HG03064 (cell line): ENCODE results near the gene BTN2A1.
A peak's percentile ranks its signal among the peaks of the same experiment; 100 is the strongest.
"Not testable (repeated sequence)": the region's sequence is repeated elsewhere in the genome, so short reads cannot be mapped to it uniquely, and the experiment has no call there.

Experiments
- ATAC-seq: cut with Tn5 transposase; IDR thresholded peaks from one replicate; pipeline ENCODE4 v1.9.1; 2021; ENCODE audit warnings: low read depth; ENCODE audit not compliant: unreplicated experiment

The BTN2A1 gene

DNA sequence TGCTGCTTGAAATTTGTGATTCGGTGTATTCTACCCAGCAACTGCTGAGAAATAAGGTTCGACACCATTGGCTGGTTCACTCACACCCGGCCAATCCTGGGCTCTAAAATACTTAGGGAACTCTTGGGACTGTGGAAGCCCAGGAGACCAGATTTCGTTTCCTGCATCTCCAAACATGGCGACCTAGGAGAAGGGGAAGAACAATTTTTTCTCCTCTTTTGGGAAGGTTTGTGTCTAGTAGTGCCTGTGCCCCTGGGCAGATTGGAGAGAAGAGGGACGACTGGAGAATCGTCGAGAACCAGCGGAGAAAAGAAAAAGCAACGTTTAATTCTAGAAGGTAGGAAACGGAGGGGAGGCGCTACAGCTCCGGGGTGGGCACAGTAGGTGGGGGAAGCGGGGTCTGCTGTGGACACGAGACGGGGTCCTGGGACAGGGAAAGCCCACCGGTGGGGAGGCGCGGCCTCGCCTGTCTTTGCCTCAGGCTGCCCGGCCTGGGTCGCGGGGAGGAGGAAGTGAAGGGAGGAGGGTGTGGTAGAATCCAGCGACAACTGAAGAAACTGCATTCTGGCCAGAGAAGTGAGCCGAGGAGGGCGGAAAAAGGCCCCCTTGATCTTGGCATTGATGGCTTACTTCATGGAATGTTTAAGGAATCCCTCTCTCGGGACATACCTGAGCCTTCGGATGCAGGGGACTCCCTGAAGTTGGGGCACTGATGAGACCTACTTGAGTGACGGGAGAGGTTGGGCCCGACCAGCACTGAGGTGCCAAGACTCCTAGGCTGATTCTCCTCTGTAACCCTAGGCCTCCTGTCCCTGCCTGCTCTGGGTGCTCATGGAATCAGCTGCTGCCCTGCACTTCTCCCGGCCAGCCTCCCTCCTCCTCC lies at the start of gene BTN2A1:
Gene BTN2A1, plus strand, starts transcription at position 150 of the 883 bp plus-strand sequence. Its CDS starts 682 bp downstream, at position 832.
- peak; percentile 95 for ATAC-seq

DNA sequence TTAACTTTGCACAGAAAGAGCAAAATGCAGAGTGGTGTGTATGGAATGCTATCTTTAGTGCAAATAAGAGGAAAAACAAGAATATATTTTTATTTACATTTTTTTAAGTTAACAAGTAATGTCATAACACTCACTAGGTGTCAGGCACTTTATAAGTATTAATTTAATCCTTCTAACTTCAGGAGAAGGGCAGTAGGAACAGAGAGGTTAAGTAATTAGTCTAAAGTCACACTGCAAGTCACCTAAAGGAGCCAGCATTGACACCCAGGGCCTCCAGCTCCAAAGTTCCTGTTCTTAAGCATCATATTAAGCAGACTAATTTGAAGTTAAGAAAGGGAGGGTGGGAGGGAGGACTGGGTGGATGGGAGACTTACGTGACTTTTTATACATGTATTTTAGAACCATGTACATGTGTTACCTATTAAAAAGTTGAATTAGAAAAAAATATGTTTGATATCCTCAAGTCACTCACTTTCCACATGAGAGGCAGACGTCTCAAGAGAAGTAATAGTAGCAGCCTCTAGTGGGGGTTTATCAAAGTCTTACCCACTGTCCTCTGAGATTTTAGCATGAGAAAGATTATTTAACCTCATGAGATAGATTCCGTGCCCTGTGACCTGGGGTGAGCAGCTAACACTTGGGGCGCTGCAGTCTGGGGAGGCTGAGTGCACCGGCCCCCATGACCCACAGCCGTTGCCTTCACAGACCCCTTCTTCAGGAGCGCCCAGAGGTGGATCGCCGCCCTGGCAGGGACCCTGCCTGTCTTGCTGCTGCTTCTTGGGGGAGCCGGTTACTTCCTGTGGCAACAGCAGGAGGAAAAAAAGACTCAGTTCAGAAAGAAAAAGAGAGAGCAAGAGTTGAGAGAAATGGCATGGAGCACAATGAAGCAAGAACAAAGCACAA lies 48.7 kb upstream of the BTN2A1 start:
- ATAC-seq, result no peak

DNA sequence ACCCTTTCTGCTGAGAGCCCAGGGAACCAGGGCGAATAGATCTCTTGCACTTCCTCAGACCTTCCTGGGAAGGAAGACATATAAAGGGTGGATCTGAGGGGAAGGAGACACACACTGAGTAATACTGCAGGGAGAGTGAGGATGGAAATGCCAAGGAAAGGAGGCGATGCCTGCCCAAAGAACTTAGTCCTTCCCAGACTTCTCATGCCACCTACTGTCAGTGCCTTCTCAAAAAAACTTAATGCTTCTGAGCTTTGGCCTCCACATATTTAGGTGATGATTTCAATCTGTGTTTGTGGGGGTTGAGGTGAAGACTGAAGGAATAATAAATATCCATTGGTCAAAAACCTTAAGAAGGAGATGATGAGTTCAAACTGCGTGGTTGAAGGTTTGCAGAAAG lies 46.0 kb upstream of the BTN2A1 start:
- no peak for ATAC-seq

DNA sequence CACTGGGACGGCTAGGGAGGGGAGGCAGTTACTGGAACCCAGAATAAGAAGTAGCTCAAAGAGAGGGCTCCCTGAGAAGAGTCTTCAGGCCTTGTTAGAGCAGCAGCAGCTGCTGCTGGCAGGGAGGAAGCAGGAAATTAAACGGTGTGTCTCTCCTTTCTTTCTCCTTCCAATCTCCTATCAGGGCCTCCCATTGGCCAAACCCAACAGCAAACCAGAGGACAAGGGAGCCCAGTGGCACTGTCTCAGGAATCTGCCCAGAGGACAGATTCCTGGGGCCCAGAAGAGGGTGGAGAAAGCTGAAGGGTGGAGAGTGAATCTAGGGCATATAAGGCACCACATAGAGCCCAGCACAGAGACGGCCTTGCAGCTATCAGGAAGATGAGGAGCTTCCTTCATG lies 45.5 kb upstream of the BTN2A1 start:
- ATAC-seq, result no peak

DNA sequence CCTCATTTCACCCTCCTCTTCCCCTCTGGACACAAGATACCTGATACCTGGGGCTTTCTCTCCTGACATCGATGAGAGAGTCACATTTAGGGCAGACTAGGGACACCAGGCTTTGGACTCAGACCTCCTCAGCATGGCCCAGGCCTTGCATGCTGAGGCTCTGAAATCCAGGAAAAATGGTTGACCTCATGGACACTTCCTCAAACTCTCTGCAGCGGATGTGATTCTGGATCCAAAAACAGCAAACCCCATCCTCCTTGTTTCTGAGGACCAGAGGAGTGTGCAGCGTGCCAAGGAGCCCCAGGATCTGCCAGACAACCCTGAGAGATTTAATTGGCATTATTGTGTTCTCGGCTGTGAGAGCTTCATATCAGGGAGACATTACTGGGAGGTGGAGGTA lies 44.8 kb upstream of the BTN2A1 start:
- no peak for ATAC-seq

DNA sequence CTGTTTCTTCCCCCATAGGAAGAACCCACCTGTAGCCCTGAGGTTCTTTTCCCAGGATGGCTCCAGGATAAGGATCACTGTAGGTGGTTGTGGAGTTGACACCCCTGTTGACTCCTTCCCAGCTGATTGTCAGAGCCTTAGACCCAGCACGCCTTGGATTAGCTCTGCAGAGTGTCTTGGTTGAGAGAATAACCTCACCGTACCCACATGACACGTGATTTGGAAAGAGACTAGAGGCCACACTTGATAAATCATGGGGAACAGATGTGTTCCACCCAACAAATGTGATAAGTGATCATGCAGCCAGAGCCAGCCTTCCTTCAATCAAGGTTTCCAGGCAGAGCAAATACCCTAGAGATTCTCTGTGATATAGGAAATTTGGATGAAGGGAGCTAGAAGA lies 43.5 kb upstream of the BTN2A1 start:
- no peak for ATAC-seq

DNA sequence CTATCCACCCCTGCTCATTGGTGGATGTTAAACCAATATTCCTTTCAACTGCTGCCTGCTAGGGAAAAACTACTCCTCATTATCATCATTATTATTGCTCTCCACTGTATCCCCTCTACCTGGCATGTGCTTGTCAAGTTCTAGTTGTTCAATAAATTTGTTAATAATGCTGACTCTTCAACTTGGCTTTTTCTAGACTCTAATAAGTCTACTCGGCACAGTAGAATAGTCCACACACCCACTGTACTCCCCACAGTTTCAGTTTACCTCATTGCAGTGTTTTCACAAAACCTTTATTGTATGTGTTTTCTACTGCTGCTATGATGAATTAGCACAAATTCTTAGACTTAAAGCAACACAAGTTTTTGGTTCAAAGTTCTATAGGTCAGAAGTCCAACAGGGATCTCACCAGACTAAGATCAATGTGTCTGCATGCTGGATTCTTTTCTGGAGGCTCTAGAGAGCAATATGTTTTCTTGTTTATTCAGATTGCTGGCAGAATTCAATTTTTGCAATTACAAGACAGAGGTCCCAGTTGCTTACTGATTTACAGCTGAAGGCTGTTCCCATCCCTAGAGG lies 42.6 kb upstream of the BTN2A1 start:
- ATAC-seq, result no peak

DNA sequence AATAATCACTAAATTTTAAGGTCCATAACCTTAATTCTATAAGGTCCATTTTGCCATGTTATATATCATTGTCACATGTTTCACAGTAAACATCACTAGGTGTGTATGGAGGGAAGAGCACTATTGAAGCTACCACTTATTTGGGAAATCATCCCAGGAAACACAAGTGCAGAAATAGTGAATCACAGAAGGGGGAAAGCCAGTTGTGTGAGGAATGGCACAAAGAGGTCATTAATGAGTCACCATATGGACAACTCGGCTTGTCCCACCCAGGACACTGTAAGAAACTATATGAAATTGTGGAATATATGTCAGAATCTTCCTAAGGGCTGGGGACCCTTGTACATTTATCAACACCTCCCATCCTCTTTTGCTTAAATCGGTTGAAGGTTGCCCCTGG lies 42.0 kb upstream of the BTN2A1 start:
- no peak for ATAC-seq

DNA sequence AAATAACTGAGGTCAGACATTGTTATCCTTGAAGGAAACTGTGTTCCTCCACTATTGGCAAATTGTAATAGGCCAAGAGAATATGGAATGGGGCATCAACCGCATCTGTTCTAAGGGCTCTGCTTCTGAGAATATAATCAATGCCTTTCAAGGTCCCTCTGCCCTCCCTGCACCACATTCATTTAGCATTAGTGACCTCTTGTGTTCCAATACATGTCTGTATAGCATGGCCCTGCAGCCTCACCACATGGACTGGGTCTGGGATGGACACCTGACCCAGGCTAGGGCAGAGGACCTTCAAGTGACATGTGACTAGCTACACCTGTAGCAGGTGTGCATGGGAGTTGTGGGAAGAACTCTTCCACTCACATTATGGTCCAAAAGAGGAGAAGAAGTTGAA lies 41.5 kb upstream of the BTN2A1 start:
- no peak for ATAC-seq

DNA sequence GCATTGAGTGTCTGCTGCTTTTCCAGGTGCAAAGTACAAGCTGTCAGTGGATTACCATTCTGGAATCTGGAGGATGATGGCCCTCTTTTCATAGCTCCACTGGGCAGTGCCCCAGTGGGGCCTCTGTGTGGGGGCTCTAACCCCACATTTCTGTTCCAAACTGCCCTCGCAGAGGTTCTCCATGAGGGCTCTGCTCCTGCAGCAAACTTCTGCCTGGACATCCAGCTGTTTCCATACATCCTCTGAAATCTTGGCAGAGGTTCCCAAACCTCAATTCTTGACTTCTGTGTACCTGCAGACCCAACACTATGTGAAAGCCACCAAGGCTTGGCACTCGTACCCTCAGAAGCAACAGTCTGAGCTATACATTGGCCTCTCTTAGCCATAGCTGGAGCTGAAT lies 39.7 kb upstream of the BTN2A1 start:
- ATAC-seq, result not testable (repeated sequence)

DNA sequence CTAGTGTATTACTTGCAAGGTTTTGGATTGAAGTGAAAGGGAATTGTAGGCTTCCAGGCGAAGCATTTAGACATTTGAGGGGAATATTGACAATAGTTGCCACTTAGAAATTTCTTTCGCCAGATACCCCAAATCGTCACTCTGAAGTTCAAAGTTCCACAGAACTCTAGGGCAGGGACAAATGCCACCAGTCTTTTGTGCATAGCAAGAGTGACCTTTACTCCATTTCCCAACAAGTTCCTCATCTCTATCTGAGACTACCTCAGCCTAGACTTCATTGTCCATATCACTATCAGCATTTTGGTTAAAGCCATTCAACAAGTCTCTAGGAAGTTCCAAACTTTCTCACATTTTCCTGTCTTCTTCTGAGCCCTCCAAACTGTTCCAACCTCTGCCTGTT lies 39.0 kb upstream of the BTN2A1 start:
- ATAC-seq, result not testable (repeated sequence)

DNA sequence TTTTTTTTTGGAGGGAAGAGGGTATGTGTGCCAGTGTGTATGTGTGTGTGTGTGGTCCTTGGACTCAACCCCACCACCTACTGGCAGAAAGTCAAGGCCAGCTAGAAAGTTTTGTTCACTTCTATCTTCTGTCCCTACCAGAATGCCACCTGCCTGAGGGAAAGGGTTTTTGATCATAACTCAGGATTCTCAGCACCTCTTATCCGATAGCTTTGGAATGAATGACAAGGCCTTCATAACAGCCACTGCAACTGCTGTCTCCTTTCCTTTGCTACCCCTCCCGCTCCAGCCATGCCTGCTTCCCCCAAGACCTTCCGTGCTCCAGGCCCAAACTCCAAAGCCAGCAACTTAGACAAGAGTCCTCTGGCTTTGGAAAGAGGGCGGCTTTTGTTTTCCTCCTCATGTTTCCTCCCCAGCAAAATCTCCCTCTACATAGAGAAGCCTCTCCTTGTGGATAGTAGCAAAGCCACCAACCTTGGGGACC lies 37.0 kb upstream of the BTN2A1 start:
- peak; percentile 18 for ATAC-seq

DNA sequence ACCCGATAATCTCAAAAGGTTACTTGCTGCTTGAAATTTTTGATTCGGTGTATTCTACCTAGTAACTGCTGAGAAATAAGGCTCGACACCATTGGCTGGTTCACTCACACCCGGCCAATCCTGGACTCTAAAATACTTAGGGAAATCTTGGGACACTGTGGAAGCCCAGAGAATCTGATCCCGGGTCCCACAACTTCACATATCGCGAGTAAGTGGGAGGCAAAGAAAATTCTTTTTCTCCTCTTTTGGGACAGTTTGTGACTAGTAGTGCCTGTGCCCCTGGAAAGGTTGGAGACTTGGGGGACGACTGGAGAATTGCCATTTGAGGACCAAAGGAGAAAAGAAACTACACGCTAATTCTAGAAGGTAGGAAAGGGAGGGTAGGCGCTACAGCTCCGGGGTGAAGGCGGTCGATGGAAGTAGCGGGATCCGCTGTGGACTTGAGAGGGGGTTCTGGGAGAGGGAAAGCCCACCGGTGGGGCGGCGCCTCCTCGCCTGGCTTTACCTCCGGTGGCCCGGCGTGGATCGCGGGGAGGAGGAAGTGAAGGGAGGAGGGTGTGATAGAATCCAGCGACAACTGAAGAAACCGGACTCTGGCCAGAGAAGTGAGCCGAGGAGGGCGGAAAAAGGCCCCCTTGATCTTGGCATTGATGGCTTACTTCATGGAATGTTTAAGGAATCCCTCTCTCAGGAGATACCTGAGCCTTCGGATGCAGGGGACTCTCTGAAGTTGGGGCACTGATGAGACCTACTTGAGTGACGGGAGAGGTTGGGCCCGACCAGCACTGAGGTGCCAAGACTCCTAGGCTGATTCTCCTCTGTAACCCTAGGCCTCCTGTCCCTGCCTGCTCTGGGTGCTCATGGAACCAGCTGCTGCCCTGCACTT lies 36.3 kb upstream of the BTN2A1 start:
- peak; percentile 81 for ATAC-seq

DNA sequence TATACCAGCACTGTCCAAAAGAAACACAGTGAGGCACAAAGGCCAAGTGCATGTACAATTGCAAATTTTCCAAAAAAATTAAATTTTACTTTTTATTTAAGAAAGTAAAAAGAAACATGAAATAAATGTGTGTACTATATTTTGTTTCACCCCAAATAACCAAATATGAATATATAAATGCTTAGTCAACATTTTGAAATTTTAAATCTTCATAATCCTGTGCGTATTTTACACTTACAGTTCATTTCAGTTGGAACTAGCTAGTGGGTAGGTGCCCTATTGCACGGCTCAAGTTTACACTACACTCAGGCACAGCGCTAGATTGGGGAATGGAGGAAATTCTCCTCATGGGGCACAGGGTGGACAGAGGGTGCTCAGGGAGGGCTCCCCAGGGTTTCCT lies 35.4 kb upstream of the BTN2A1 start:
- no peak for ATAC-seq

DNA sequence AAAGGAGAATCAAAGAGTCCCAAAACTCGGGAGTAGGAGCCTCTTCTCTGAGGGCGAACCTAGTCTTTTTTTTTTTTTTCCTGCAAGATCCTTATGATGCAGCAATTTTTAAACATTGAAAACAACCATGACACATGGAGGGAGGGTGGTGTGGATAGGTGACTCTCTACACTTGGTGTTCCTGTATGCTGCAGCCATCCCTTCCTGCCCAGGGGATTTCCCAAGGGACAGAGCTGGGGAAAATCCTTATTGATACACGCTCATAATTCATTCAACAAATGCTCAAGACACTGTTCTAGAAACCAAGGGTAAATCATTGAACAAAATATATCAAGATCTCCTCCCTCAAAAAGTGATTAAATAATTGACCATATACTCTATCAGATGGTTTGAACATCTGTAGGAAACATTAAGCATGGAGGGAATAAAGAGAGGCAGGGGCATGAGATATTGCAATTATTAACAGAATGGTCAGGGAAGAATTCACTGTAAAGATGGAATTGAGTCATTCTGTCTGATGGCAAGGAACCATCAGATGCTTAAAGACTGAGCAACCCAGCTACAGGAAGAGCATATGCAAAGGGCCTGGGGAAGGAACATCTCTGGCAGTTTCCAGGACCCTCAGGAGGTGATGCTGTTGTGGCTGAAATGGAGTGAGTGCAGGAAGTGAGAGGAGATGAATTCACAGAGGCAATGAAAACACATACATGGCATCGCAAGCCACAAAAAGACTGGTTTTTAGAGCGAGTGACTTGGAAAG lies 30.9 kb upstream of the BTN2A1 start:
- ATAC-seq, result no peak

DNA sequence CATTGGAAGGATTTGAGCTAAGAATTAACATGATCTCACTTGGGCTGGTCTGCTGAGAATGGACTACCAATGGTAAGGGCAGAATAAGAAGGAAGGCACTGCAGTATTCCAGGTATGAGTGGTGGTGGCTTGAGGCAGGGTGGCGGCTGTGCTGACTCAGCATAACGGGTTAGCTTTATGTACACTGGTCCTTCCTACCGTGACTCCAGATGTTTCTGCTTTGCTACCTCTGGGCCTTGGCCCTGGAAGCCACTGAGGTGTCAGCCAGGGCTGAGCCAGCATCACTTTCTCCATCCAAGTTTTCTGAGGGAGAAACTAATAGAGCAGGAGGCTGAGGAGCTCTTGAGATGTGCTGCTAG lies 30.3 kb upstream of the BTN2A1 start:
- no peak for ATAC-seq

DNA sequence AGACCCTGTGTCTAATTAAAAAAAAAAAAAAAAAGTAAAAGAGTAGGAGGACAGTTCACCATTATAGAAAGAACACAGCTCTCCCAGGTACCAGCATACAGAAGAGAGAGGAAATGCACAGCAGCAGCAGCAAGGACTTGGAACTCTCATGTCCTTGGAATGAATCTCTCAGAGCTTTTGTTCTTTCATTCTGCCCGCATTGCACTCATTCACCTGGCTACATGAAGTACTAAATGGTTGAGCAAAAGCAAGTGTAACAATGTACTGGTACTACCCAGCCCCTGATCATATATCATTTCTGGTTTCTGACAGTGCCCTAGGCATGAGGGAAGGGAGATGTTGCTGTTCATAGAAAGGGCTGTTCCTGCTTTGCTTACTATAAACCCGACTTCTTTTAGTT lies 29.5 kb upstream of the BTN2A1 start:
- no peak for ATAC-seq

DNA sequence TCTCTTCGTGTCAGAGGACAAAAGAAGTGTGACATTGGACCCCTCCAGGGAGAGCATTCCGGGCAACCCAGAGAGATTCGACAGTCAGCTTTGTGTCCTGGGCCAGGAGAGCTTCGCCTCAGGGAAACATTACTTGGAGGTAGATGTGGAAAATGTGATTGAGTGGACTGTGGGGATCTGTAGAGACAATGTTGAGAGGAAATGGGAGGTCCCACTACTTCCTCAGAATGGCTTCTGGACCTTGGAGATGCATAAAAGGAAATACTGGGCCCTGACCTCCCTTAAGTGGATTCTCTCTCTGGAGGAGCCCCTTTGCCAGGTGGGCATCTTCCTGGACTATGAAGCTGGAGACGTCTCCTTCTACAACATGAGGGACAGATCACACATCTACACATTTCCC lies 27.0 kb upstream of the BTN2A1 start:
- no peak for ATAC-seq
